A673 (cell line): ENCODE data around the gene TLCD1. TPM values are rescaled to one million over a fixed set of nuclear protein-coding genes. Genes with fewer than 3 reads are reported as not detected.

ENCODE experiments used
- BruUV-seq: library from RNA; stranded (reverse); fragments of 400-500 nt; replicated peaks from 2 replicates; lab custom pipeline; 2021; lab: Mats Ljungman, UMichigan
- CTCF ChIA-PET: fragments of 300-600 bp; sonication (Branson Sonifier 250); formaldehyde crosslinking; loops from one replicate; lab custom pipeline; 2022; ENCODE audit warnings: antibody characterized with exemption; lab: Charles Lee
- POLR2A ChIA-PET: fragments of 300-600 bp; sonication (Branson Sonifier 250); formaldehyde crosslinking; loops from one replicate; lab custom pipeline; 2022; ENCODE audit warnings: antibody characterized with exemption; ENCODE audit not compliant: low non-redundant PET; lab: Charles Lee
- DNase-seq: peaks from one replicate; pipeline ENCODE4 v3.0.0-alpha.2; 2015; ENCODE audit warnings: low spot score
- H3K27ac ChIP-seq: fragments of 200-600 bp; sonication (generic); 2 replicates; pipeline ENCODE4 v1.5.1; 2016; ENCODE audit warnings: mixed run types, low read depth, mild to moderate bottlenecking, mixed read lengths, antibody characterized with exemption, low read length; ENCODE audit not compliant: poor library complexity, severe bottlenecking
- H3K27me3 ChIP-seq: fragments of 200-600 bp; sonication (generic); replicated peaks from 2 replicates; pipeline ENCODE4 v1.6.1; 2017; ENCODE audit warnings: mixed run types, low read depth, mild to moderate bottlenecking, mixed read lengths, antibody characterized with exemption, low read length; ENCODE audit not compliant: insufficient read depth, poor library complexity
- H3K36me3 ChIP-seq: fragments of 200-600 bp; sonication (generic); 2 replicates; pipeline ENCODE4 v1.6.1; 2016; ENCODE audit warnings: mixed run types, mild to moderate bottlenecking, mixed read lengths, antibody characterized with exemption, low read length; ENCODE audit not compliant: insufficient read depth, poor library complexity, severe bottlenecking
- H3K4me1 ChIP-seq: fragments of 200-600 bp; sonication (generic); 2 replicates; pipeline ENCODE4 v1.6.1; 2017; ENCODE audit warnings: mixed run types, mild to moderate bottlenecking, mixed read lengths, antibody characterized with exemption, low read length; ENCODE audit not compliant: insufficient read depth, poor library complexity, severe bottlenecking
- H3K4me3 ChIP-seq: fragments of 200-600 bp; sonication (generic); 2 replicates; pipeline ENCODE4 v1.5.1; 2016; ENCODE audit warnings: low read depth, mixed run types, mild to moderate bottlenecking, mixed read lengths, low read length; ENCODE audit not compliant: poor library complexity, severe bottlenecking
- H3K9me3 ChIP-seq: fragments of 200-600 bp; sonication (generic); 2 replicates; pipeline ENCODE4 v1.6.1; 2016; ENCODE audit warnings: mixed run types, low read depth, mild to moderate bottlenecking, mixed read lengths, antibody characterized with exemption, low read length; ENCODE audit not compliant: poor library complexity, severe bottlenecking
- CTCF ChIP-seq: fragments of 300-800, 200-600 bp; sonication (generic); conservative IDR thresholded peaks from 2 replicates; pipeline ENCODE4 v1.5.1; 2017; ENCODE audit warnings: low read depth, mild to moderate bottlenecking, antibody characterized with exemption, low read length, moderate library complexity, mixed read lengths
- EZH2 ChIP-seq: fragments of 200-600 bp; sonication (generic); IDR thresholded peaks from 2 replicates; pipeline ENCODE4 v1.6.1; 2017; ENCODE audit warnings: borderline replicate concordance, low read depth, mild to moderate bottlenecking, mixed read lengths, antibody characterized with exemption, low read length; ENCODE audit not compliant: poor library complexity, severe bottlenecking
- intact Hi-C: fragments of 100-400 bp; cut with micrococcal nuclease; formaldehyde crosslinking; loops from one replicate; pipeline ENCODE4 v1.10.0; 2022; ENCODE audit not compliant: unreplicated experiment
- total RNA-seq: library from RNA; stranded (reverse); gene quantifications from 2 replicates; pipeline ENCODE4 v1.2.3, GENCODE V29; 2021

The TLCD1 gene
- total RNA-seq, 1 experiment from 2014 or later: 3.8 TPM

GRCh38 chr17:28685366-28685765, 40.7 kb downstream of the TLCD1 start:
- no peak for DNase-seq
- Histone ChIP-seq H3K27ac (no peak overlapping the region), H3K27me3 (no peaks in the 10 kb centered on the region), H3K4me3 (no peak overlapping the region), H3K36me3 (peaks cover 96% of the 10 kb centered on the region), H3K4me1 (no peaks in the 10 kb centered on the region), H3K9me3 (no peaks in the 10 kb centered on the region)
- ChIA-PET CTCF (interaction anchor here (0.7 kb wide), 1 partner anchor 61 kb away, joined by 4 read pairs; no protein-coding TSS in a partner anchor), POLR2A (no interaction called here)
- no peak for TF ChIP-seq EZH2
- TF ChIP-seq CTCF: no peak
- intact Hi-C loops: no loop called here
- BruUV-seq: no TSS peak

- Histone ChIP-seq H3K27ac (no peak overlapping the region), H3K4me1 (no peaks in the 10 kb centered on the region), H3K9me3 (no peaks in the 10 kb centered on the region), H3K36me3 (peaks cover 92% of the 10 kb centered on the region), H3K4me3 (no peak overlapping the region), H3K27me3 (no peaks in the 10 kb centered on the region)
- DNase-seq: peak; percentile 76
- TF ChIP-seq EZH2 (no peak), CTCF (peak; percentile 37)
- ChIA-PET POLR2A (no interaction called here), CTCF (no interaction called here)
- no TSS peak for BruUV-seq
- intact Hi-C loops: no loop called here
Observed at GRCh38 chr17:28684963-28685362, 41.1 kb downstream of the TLCD1 start.

- intact Hi-C loops: no loop called here
- Histone ChIP-seq H3K36me3 (peaks cover 87% of the 10 kb centered on the region), H3K4me3 (no peak overlapping the region), H3K4me1 (no peaks in the 10 kb centered on the region), H3K9me3 (no peaks in the 10 kb centered on the region), H3K27me3 (no peaks in the 10 kb centered on the region), H3K27ac (no peak overlapping the region)
- TF ChIP-seq EZH2: no peak
- TF ChIP-seq CTCF: no peak
- BruUV-seq: no TSS peak
- POLR2A ChIA-PET: no interaction called here
- CTCF ChIA-PET: no interaction called here
- no peak for DNase-seq
Observed at GRCh38 chr17:28682655-28683054, 43.4 kb downstream of the TLCD1 start.
